Glomerular visceral epithelial cell (primary cell): ENCODE data around the gene BYSL.
"Not testable (repeated sequence)": the region's sequence is repeated elsewhere in the genome, so short reads cannot be mapped to it uniquely, and the experiment has no call there.

Source experiments
- DNase-seq: peaks from one replicate; pipeline ENCODE4 v3.0.0-alpha.2; 2016; ENCODE audit errors: extremely low spot score

BYSL gene

GRCh38 chr6:41942067-41942851, 21.0 kb downstream of the BYSL start:
- no peak for DNase-seq

DNA sequence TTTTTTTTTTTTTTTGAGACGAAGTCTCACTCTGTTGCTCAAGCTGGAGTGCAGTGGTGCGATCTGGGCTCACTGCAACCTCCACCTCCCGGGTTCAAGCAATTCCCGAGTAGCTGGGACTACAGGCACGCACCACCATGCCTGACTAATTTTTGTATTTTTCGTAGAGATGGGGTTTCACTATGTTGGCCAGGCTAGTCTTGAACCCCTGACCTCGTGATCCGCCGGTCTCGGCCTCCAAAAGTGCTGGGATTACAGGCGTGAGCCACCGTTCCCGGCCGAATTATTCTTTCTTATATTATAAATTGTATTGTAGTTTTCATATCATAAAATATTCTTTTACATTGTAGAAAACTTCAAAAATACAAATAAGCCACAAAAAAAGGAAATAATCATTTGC, 21.6 kb downstream of the BYSL start:
- DNase-seq: not testable (repeated sequence)

DNA sequence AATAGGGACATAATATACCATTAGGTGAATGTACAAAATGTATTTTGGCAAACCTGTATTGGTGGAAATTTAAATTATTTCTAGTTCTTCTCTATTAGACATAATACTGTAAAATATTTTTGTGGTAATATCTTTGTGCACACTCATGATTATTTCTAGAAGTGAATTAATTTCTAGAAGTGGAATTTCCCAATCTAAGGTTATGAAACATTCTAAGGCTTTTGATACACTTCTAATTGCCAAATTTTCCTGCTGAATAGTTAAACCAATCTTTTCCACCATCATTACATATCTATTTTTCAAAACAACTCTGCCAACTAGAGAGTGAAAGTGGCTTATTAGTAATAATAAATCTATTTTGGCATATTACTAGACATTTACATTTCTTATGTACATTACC, 22.2 kb downstream of the BYSL start:
- no peak for DNase-seq

DNA sequence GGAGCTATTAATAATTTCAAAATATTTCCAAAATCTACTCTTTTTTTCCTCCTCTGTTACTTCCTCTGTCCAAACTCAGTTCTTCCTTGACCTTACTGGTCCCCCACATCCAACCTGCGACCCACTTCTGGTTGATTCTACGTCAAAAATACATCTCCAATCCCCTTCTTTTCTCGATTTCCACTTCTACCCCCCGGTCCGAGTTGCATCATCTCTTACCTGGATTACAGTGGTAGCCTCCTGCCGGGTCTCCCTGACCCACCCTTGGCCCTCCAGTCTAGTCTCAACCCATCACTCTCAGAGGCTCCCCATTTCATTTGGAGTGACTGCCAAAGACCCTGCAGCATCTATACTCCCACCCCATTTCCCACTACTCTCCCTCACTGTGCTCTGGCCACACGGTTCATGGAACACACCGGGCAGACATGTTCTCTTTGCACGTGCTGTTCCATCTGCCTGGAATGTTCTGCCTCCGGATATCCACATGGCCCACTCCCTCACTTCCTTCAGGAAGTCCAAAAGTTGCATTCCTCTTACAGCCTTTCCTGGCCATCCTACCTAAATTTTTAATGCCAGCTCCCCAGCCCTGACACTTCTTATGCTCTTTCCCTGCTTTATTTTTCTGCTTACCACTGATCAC, 26.4 kb downstream of the BYSL start:
- no peak for DNase-seq

GRCh38 chr6:41954668-41955067, 33.4 kb downstream of the BYSL start:
- DNase-seq: no peak

DNA sequence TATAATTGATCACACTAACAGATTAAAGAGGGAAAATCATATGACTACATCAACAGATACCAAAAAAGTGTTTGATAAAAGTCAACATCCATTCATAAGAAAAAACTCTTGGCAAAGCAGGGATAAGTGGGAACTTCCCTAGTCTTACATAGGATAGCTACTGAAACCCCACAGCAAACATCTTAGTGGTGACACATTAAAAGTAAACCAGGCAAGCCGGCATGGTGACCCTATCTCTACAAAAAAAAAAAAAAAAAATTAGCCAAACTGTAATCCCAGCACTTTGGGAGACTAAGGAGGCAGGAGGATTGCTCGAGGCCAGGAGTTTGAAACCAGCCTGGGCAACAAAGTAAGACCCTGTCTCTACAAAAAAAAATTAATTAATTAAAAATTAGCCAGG, 34.1 kb downstream of the BYSL start:
- no peak for DNase-seq

DNA sequence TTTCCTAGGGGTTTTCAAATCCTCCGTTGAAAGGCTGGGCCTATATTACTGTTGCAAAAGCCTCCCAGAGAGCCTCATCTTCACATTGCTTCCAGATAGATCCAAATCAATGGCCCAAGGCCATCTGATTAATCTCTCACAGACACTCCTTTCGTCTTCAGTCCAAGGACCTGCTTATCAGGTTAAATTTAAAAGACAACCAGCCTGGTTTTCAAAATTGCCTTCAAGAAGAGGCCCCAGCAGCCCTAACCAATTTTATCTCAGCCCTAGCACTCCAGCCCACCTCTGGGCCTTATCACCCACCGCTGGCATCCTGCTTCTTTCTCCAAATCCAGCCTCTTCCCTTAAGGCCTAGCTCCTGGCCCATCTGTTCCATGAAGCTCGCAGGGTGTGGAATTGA, 35.8 kb downstream of the BYSL start:
- no peak for DNase-seq

DNA sequence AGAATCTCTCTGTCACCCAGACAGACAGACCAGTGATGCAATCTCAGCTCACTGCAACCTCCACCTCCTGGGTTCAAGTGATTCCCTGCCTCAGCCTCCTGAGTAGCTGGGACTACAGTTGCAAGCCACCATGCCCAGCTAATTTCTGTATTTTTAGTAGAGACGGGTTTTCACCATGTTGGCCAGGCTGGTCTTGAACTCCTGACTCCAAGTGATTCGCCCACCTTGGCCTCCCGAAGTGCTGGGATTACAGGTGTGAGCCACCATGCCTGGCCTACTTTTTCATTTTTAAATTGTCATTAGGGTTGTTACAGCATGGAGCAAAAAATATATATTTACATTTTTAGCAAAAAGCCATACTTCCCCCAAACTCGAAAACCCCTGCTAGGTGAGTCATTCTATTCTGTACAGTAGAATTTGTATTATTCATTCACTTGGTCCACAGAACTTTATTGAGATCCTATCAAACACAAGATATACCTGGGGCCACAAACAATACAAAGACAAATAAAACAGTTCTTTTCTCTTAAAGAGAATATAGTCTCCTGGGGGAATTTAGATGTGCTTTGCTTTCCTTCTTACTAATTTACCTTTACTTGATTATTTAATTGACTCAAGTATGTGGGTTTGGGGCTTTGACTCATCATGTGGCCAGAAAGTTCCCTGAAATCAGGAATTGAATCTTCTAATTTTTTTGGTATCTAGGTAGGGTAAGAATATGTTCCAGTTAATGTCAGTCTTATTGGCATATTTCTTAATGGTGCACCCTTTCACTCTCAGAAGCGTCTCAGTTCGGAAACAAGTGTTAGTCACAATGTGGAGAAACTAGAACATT, 36.9 kb downstream of the BYSL start:
- DNase-seq: no peak

DNA sequence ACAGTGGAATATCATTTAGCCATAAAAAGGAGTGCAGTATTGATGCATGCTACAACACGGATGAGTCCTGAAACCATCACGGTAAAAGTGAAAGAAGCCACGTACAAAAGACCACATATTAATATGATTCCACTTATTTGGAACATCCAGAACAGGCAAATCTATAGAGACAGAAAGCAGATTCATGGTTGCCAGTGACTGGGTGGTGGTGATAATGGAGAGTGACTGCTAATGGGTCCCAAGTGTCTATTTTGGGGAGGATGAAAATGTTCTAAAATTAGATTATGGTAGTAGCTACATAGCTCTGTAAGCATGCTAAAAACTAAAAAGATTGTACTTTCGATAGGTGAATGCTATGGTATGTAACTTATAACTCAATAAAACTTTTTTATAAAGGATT, 38.7 kb downstream of the BYSL start:
- DNase-seq: no peak

DNA sequence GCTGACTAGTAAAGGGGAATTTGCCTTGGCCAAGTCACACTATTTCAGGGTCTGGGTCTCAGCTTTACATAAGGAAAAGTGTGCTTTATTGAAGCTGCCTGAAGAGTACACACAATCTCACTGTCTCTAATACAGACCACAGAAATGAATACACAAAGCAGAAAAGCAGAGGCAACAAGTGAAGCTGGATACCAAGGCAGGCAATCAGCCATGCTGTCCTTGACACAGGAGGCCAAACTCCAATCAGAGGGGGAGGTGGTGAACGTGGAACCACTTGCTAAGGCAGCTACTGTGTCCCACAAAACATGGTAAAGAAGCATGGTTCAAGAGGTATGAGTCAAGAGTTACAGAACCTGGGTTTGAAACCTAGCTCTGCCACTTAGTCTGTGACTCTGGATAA, 42.1 kb downstream of the BYSL start:
- DNase-seq: no peak

GRCh38 chr6:41964201-41964887, 43.0 kb downstream of the BYSL start:
- no peak for DNase-seq

DNA sequence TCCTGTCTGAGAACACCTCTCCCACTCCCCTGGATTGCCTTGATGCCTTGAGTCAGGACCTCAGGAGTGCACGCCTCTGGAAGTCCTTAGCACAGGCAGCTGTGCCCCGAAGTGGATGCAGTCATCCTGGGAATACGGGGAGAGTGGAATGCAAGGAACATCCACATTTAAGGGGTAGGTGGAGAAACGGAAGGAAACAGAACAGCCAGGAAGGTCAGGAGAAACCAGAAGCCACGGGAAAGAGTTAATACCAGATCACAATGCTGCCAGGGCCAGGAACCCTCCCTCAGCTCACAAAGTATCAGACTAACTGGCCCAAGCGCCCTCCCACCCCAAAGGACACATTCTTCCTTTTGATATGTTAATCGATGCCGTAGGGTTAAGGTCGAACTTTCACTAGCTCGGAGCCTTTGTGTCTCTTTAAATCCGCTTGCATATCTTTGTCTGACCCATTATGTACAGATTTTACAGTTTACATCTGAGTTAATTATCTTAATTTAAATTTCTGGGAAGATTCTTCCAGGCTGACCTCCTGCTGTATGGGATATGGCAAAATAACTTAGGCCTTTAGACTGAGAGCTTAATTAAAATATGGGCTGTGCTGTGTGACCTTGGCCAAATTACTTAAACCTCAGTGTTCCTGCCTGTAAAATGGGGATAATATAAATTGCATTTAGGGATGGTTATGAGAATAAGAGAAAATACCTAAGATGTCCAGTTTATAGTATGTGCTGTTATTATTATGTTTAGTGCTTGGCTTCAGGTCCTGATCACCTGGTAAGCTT, 44.3 kb downstream of the BYSL start:
- no peak for DNase-seq

GRCh38 chr6:41966214-41966920, 45.1 kb downstream of the BYSL start:
- DNase-seq: peak; percentile 35

DNA sequence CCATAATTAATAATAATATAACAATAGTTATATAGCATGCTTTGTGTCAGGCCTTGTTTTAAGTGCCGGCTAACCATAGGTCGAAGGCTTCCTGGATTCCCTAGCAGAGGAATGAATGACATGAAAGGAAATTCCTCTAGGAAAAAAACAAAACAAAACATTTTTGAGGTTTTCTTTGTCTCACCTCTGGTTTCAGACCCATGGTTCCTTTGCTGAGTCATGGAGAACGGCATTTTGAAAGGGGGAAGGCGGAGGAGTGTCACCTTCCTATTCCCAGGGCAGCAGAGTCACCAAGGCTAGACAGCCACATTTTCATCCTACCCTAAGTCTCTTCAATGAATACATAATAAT, 45.6 kb downstream of the BYSL start:
- peak; percentile 82 for DNase-seq

DNA sequence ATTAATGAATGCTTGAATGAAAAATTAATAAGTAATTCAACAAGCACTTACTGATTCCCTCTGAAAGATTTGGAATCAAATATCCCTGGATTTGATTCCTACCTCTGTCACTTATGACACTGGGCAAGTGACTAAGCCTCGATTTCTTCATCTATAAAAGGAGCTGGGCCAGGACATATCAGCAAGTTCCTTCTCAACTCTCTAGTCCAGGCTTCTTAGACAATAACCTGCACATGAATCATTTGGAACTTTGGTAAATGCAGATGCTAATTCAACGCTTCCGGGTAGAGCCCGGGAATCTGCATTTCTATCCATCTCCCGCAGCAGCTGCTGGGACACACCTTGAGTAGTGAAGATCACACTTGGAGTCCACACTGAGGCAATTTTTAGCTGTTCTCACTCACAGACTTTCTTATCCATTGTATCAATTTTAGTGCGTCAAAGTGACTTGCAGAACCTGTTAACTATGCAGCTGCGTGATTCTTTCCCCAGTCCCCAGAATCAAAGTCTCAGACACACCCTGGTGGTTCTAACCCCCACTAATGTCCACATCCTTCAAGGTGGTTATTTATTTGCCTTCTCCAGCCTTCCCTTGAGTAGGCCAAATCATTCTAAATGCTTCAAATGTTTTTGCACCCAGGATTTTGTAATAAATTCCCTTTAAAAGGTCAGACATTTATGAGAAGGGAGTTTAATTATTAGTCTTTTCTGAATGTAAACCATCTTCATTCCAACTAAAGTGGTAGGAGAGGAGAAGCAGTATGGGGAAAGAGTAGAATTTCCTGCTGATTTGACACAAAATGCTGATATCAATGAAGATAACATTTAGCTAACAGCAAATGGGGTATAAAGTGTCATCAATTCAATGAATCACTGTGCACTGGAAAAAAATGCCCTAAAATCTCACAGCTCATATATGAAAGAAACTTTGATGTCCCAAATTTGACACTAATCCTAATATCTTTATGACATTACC, 46.3 kb downstream of the BYSL start:
- peak; percentile 31 for DNase-seq

DNA sequence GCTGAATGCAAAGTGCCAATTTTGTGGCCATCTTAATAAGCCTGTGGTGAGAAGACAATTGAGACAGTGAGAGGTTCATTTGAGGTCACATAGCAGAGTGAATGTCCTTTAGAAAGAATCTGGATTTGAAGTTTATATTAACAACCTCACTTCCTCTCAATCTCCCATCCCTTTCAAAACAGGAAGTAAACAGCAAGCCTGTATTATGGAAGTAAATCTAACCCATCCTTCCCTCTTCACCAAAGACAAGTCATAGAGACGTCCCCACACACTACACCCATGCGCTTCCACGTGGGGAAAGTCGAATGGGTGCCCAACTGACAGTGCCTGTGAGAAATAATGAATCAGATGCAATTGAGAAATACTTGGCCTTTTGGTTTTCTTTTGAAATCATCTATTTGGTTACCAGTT, 49.1 kb downstream of the BYSL start:
- no peak for DNase-seq

GRCh38 chr6:41972826-41973225, 51.5 kb downstream of the BYSL start:
- DNase-seq: no peak

DNA sequence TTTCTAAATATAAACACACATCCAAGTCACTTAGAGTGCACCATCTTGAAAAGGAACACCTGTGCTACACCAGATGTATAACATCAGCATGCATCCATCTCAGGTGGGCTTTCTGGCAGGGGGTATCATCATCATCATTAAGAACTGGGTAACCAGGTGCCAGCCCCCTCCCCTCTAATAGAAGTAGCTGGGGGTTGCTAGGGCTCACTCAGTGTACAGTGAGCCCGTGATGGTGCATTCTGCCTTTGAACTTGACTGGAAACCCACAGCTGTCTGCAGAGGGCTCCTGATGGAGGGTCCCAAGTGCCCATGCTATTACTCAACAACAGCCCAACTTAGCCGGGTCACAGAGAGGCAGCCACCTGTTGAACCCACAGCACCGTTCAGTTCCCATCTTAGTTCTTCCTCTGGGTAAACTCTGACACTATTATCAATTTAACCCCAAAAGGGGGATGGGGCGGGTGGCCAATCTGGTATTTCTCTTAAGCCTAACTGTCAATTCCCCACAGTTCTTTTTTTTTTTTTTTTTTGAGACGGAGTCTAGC, 53.1 kb downstream of the BYSL start:
- DNase-seq: no peak

DNA sequence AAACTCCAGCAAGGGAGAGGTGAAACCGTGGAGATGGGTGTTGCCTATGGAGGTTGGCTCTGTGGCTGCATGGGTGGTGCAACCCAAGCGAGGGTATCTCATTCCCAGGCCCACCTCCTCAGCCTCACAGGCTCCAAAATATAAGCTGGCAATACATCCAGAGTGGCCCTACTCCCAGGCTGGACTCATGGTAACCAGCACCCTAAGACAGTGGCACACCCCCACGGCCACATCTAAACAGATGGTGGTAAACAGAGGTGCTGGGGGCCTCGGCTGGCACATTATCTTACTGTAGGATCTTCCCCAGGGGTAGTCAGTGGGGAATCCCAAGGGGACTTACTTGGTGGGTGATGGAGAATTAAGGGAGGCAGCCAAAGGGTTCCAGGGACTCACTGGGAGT, 54.0 kb downstream of the BYSL start:
- DNase-seq: no peak
